Measurements from ENCODE around the gene NTMT1.

NTMT1 gene

GRCh38 chr9:129583308-129584038, 42.5 kb upstream of the NTMT1 start:
- no peak for TF ChIP-seq CTCF (IDR thresholded peaks at IDR 0.05; ENCODE audit: borderline replicate concordance, insufficient read depth, low read depth, low read length)
- H3K4me3 ChIP-seq (ENCODE audit: low read depth, low read length), result no peak overlapping the region

- no peak overlapping the region for H3K4me3 ChIP-seq (ENCODE audit: low read depth, low read length)
- no peak for TF ChIP-seq CTCF (IDR thresholded peaks at IDR 0.05; ENCODE audit: borderline replicate concordance, insufficient read depth, low read depth, low read length)
Measured at GRCh38 chr9:129584136-129584535, 41.8 kb upstream of the NTMT1 start.

GRCh38 chr9:129585352-129585751, 40.6 kb upstream of the NTMT1 start:
- no peak overlapping the region for H3K4me3 ChIP-seq (ENCODE audit: low read depth, low read length)
- TF ChIP-seq CTCF (IDR thresholded peaks at IDR 0.05; ENCODE audit: borderline replicate concordance, insufficient read depth, low read depth, low read length), result no peak

- no peak for TF ChIP-seq CTCF (IDR thresholded peaks at IDR 0.05; ENCODE audit: borderline replicate concordance, insufficient read depth, low read depth, low read length)
- no peak overlapping the region for H3K4me3 ChIP-seq (ENCODE audit: low read depth, low read length)
Measured at GRCh38 chr9:129586245-129586644, 39.7 kb upstream of the NTMT1 start.

- no peak for TF ChIP-seq CTCF (IDR thresholded peaks at IDR 0.05; ENCODE audit: borderline replicate concordance, insufficient read depth, low read depth, low read length)
- H3K4me3 ChIP-seq (ENCODE audit: low read depth, low read length), result no peak overlapping the region
Measured at GRCh38 chr9:129586685-129587084, 39.3 kb upstream of the NTMT1 start.

- no peak for TF ChIP-seq CTCF (IDR thresholded peaks at IDR 0.05; ENCODE audit: borderline replicate concordance, insufficient read depth, low read depth, low read length)
- no peak overlapping the region for H3K4me3 ChIP-seq (ENCODE audit: low read depth, low read length)
Measured at GRCh38 chr9:129587487-129588262, 38.3 kb upstream of the NTMT1 start.

GRCh38 chr9:129590466-129590865, 35.5 kb upstream of the NTMT1 start:
- H3K4me3 ChIP-seq (ENCODE audit: low read depth, low read length), result no peak overlapping the region
- no peak for TF ChIP-seq CTCF (IDR thresholded peaks at IDR 0.05; ENCODE audit: borderline replicate concordance, insufficient read depth, low read depth, low read length)
